CD14-positive monocyte (primary cell): ENCODE data around the gene LRRC18. TPM values are rescaled to one million over a fixed set of nuclear protein-coding genes. Genes with fewer than 3 reads are reported as not detected.

Source experiments
- DNase-seq, 3 donors: peaks; one replicate each; pipeline ENCODE4 v3.0.0-alpha.2; 2011 to 2022
- H2AFZ ChIP-seq: 2 replicates; pipeline ENCODE4 v1.6.0; 2012; ENCODE audit warnings: mild to moderate bottlenecking, low read depth, low read length, inconsistent platforms; ENCODE audit not compliant: insufficient read depth, poor library complexity, severe bottlenecking
- H3K27ac ChIP-seq, 2 donors: 1 replicate in 1 of 2; 2 replicates in 1 of 2; pipeline ENCODE4 v1.5.1; 2012 to 2013; ENCODE audit warnings: low read length in 2 of 2, control low read depth in 1 of 2, inconsistent platforms in 1 of 2, low read depth in 1 of 2, mild to moderate bottlenecking in 1 of 2
- H3K27me3 ChIP-seq, 2 donors: one replicate each; pipeline versions ENCODE4 v1.6.0 to v1.6.1; 2011 to 2013; ENCODE audit warnings: low read length in 2 of 2; ENCODE audit not compliant: control insufficient read depth in 2 of 2, insufficient read depth in 2 of 2
- H3K36me3 ChIP-seq, 2 donors: replicated peaks in 1 of 2; 1 replicate in 1 of 2; 2 replicates in 1 of 2; pipeline versions ENCODE4 v1.5.1 to v1.6.1; 2012 to 2013; ENCODE audit warnings: low read length in 2 of 2, control low read depth in 1 of 2, inconsistent platforms in 1 of 2, mild to moderate bottlenecking in 1 of 2; ENCODE audit not compliant: insufficient read depth in 2 of 2, control insufficient read depth in 1 of 2
- H3K4me1 ChIP-seq, 2 donors: 1 replicate in 1 of 2; 2 replicates in 1 of 2; pipeline versions ENCODE4 v1.5.1 to v1.6.1; 2012 to 2013; ENCODE audit warnings: low read length in 2 of 2, control low read depth in 1 of 2, inconsistent platforms in 1 of 2, mild to moderate bottlenecking in 1 of 2, moderate library complexity in 1 of 2; ENCODE audit not compliant: insufficient read depth in 2 of 2, control insufficient read depth in 1 of 2
- H3K4me2 ChIP-seq: replicated peaks from 2 replicates; pipeline ENCODE3; 2012; ENCODE audit warnings: low read length, moderate library complexity, mild to moderate bottlenecking; ENCODE audit not compliant: poor library complexity, severe bottlenecking; ENCODE audit errors: extremely low read depth
- H3K4me3 ChIP-seq, 3 experiments: fragments of 200-600 bp in 1 of 3; sonication (generic) in 1 of 3; replicated peaks in 1 of 3; 1 replicate in 2 of 3; 2 replicates in 1 of 3; pipeline ENCODE4 v1.5.1; 2011 to 2013; ENCODE audit warnings: low read length in 3 of 3, mild to moderate bottlenecking in 3 of 3, control low read depth in 2 of 3, low read depth in 2 of 3, inconsistent platforms in 1 of 3, moderate library complexity in 1 of 3
- H3K79me2 ChIP-seq: 2 replicates; pipeline ENCODE4 v1.6.0; 2012; ENCODE audit warnings: mild to moderate bottlenecking, control low read depth, inconsistent platforms, low read length, moderate library complexity; ENCODE audit not compliant: insufficient read depth
- H3K9ac ChIP-seq: 2 replicates; pipeline ENCODE4 v1.6.0; 2017; ENCODE audit warnings: low read length, mild to moderate bottlenecking; ENCODE audit not compliant: insufficient read depth, poor library complexity, severe bottlenecking
- H3K9me3 ChIP-seq, 2 donors: replicated peaks in 1 of 2; 1 replicate in 1 of 2; 2 replicates in 1 of 2; pipeline versions ENCODE4 v1.5.1 to v1.6.1; 2012 to 2013; ENCODE audit warnings: low read length in 2 of 2, control low read depth in 1 of 2; ENCODE audit not compliant: control insufficient read depth in 1 of 2, insufficient read depth in 1 of 2
- H4K20me1 ChIP-seq: 2 replicates; pipeline ENCODE4 v1.6.0; 2012; ENCODE audit warnings: mild to moderate bottlenecking, low read length, control low read depth, moderate library complexity; ENCODE audit not compliant: insufficient read depth
- H3K27ac Mint-ChIP-seq, 7 donors: one replicate each; pipeline ENCODE4 v1.8.0; 2020; ENCODE audit warnings: mild to moderate bottlenecking in 7 of 7, mixed read lengths in 7 of 7, moderate library complexity in 6 of 7, inconsistent platforms in 2 of 7
- H3K27me3 Mint-ChIP-seq, 3 donors: one replicate each; pipeline ENCODE4 v1.8.0; 2021 to 2022; ENCODE audit warnings: low read depth in 3 of 3, mild to moderate bottlenecking in 3 of 3, mixed read lengths in 3 of 3, moderate library complexity in 3 of 3, inconsistent platforms in 1 of 3
- H3K36me3 Mint-ChIP-seq, 2 donors: one replicate each; pipeline ENCODE4 v1.8.0; 2020; ENCODE audit warnings: mixed read lengths in 2 of 2, inconsistent platforms in 1 of 2, mild to moderate bottlenecking in 1 of 2
- H3K4me1 Mint-ChIP-seq: one replicate; pipeline ENCODE4 v1.8.0; 2020; ENCODE audit warnings: mild to moderate bottlenecking, mixed read lengths
- H3K4me3 Mint-ChIP-seq, 2 donors: one replicate each; pipeline ENCODE4 v1.8.0; 2020; ENCODE audit warnings: mild to moderate bottlenecking in 2 of 2, mixed read lengths in 2 of 2, moderate library complexity in 1 of 2
- H3K9me3 Mint-ChIP-seq, 7 donors: one replicate each; pipeline ENCODE4 v1.8.0; 2020 to 2022; ENCODE audit warnings: mixed read lengths in 7 of 7, mild to moderate bottlenecking in 6 of 7, moderate library complexity in 6 of 7, inconsistent platforms in 2 of 7
- CTCF ChIP-seq: fragments of 200-600 bp; IDR thresholded peaks from one replicate; pipeline ENCODE4 v1.8.0; 2022; ENCODE audit warnings: antibody characterized with exemption, mild to moderate bottlenecking
- WGBS: methylation state at CpG from one replicate; pipeline ENCODE4 v1.1.5; 2013; ENCODE audit warnings: missing lambda C conversion rate; ENCODE audit not compliant: insufficient coverage; 5-methylcytosine and 5-hydroxymethylcytosine counted together
- intact Hi-C, 2 donors: fragments of 100-400 bp; cut with micrococcal nuclease; formaldehyde crosslinking; loops; one replicate each; pipeline versions ENCODE4 v1.15.0 to v1.15.1; 2023
- polyA plus RNA-seq, 3 donors: library from polyadenylated mRNA; depleted of rRNA in 1 of 3; unstranded in 2 of 3; stranded (reverse) in 1 of 3; fragments of 300-500 nt in 2 of 3; fragments of >200 nt in 1 of 3; fragmentation: Illumina TruSeq in 2 of 3; gene quantifications; 1 replicate in 2 of 3; 2 replicates in 1 of 3; pipeline ENCODE4 v1.2.3, GENCODE V29; 2012 to 2021

Gene LRRC18
- polyA plus RNA-seq, 3 donors = not detected

GRCh38 chr10:48983648-48984351 is 44.2 kb upstream of the LRRC18 start:
- intact Hi-C loops = loop anchor here in 1 of 2 donors (5.0 to 10.0 kb wide), 2 partner anchors 431 to 534 kb away; no protein-coding TSS in a partner anchor
- DNase-seq = no peak
- Mint-ChIP-seq H3K9me3 (no peaks in the 10 kb centered on the region), H3K4me1 (no peaks in the 10 kb centered on the region), H3K4me3 (no peak overlapping the region), H3K27me3 (peaks cover 0 to 3% (median 0%) of the 10 kb centered on the region in 3 donors), H3K36me3 (peaks cover 51 to 52% of the 10 kb centered on the region in 2 donors), H3K27ac (no peak overlapping the region)
- 67% methylated on average over 3 of the region's 5 CpGs for WGBS
- H3K9ac ChIP-seq = no peak overlapping the region
- no peak overlapping the region for H3K4me2 ChIP-seq
- no peaks in the 10 kb centered on the region for H3K79me2 ChIP-seq
- H3K27me3 ChIP-seq = no peaks in the 10 kb centered on the region
- H3K36me3 ChIP-seq = peaks cover 49 to 63% of the 10 kb centered on the region in 2 donors
- no peak for TF ChIP-seq CTCF
- no peak overlapping the region for H3K4me3 ChIP-seq
- no peaks in the 10 kb centered on the region for H4K20me1 ChIP-seq
- no peak overlapping the region for H2AFZ ChIP-seq
- H3K27ac ChIP-seq = no peak overlapping the region
- H3K9me3 ChIP-seq = no peaks in the 10 kb centered on the region
- H3K4me1 ChIP-seq = no peaks in the 10 kb centered on the region

- H3K27ac Mint-ChIP-seq = no peak overlapping the region
- WGBS = no CpG with 5 or more reads among the region's 5 CpGs
Observed at GRCh38 chr10:48982584-48982983, 42.9 kb upstream of the LRRC18 start.

More at GRCh38 chr10:48982584-48982983, 42.9 kb upstream of the LRRC18 start:
- Mint-ChIP-seq H3K4me1 (no peaks in the 10 kb centered on the region), H3K36me3 (peaks cover 63 to 65% of the 10 kb centered on the region in 2 donors), H3K27me3 (peaks cover 0 to 2% (median 0%) of the 10 kb centered on the region in 3 donors), H3K9me3 (no peaks in the 10 kb centered on the region), H3K4me3 (no peak overlapping the region)
- Histone ChIP-seq H3K27me3 (no peaks in the 10 kb centered on the region), H3K4me3 (no peak overlapping the region), H3K9me3 (no peaks in the 10 kb centered on the region), H3K79me2 (no peaks in the 10 kb centered on the region), H3K9ac (no peak overlapping the region), H3K36me3 (peaks cover 61 to 75% of the 10 kb centered on the region in 2 donors), H3K4me2 (no peak overlapping the region), H3K27ac (no peak overlapping the region), H4K20me1 (no peaks in the 10 kb centered on the region), H3K4me1 (no peaks in the 10 kb centered on the region), H2AFZ (no peak overlapping the region)
- intact Hi-C loops = loop anchor here in 1 of 2 donors (5.0 to 10.0 kb wide), 2 partner anchors 432 to 535 kb away; no protein-coding TSS in a partner anchor
- DNase-seq = no peak
- no peak for TF ChIP-seq CTCF
